PFSK-1 (cell line): ENCODE results near the gene PTGFRN.

Experiments used
- FOXP2 ChIP-seq: optimal IDR thresholded peaks from 2 replicates; pipeline ENCODE3; 2011; ENCODE audit warnings: borderline replicate concordance, control low read depth, inconsistent platforms; ENCODE audit not compliant: insufficient read depth; ENCODE audit errors: extremely low read length, extremely low read depth
- POLR2AphosphoS5 ChIP-seq: IDR thresholded peaks from 2 replicates; pipeline ENCODE4 v1.6.1; 2012; ENCODE audit warnings: low read depth, mild to moderate bottlenecking, control low read depth, low read length, moderate library complexity
- SIN3A ChIP-seq: IDR thresholded peaks from 2 replicates; pipeline ENCODE4 v1.6.1; 2012; ENCODE audit warnings: mild to moderate bottlenecking, low read length, moderate library complexity, borderline replicate concordance; ENCODE audit not compliant: insufficient read depth
- TAF1 ChIP-seq: IDR thresholded peaks from 2 replicates; pipeline ENCODE4 v1.6.1; 2012; ENCODE audit warnings: low read length, control low read depth, borderline replicate concordance; ENCODE audit not compliant: insufficient read depth
- TF ChIP-seq, protein P1 (sequence below), 2 experiments: IDR thresholded peaks; 2 replicates each; pipeline versions ENCODE4 v1.6.1 to v1.8.0; 2011 to 2012; ENCODE audit warnings: low read depth in 2 of 2, low read length in 2 of 2, control low read depth in 1 of 2, inconsistent platforms in 1 of 2, mild to moderate bottlenecking in 1 of 2, moderate library complexity in 1 of 2; ENCODE audit not compliant: insufficient read depth in 1 of 2

- TF ChIP-seq TAF1, result no peak
- TF ChIP-seq POLR2AphosphoS5, result no peak
- TF ChIP-seq FOXP2, result no peak
- TF ChIP-seq, protein P1, sequence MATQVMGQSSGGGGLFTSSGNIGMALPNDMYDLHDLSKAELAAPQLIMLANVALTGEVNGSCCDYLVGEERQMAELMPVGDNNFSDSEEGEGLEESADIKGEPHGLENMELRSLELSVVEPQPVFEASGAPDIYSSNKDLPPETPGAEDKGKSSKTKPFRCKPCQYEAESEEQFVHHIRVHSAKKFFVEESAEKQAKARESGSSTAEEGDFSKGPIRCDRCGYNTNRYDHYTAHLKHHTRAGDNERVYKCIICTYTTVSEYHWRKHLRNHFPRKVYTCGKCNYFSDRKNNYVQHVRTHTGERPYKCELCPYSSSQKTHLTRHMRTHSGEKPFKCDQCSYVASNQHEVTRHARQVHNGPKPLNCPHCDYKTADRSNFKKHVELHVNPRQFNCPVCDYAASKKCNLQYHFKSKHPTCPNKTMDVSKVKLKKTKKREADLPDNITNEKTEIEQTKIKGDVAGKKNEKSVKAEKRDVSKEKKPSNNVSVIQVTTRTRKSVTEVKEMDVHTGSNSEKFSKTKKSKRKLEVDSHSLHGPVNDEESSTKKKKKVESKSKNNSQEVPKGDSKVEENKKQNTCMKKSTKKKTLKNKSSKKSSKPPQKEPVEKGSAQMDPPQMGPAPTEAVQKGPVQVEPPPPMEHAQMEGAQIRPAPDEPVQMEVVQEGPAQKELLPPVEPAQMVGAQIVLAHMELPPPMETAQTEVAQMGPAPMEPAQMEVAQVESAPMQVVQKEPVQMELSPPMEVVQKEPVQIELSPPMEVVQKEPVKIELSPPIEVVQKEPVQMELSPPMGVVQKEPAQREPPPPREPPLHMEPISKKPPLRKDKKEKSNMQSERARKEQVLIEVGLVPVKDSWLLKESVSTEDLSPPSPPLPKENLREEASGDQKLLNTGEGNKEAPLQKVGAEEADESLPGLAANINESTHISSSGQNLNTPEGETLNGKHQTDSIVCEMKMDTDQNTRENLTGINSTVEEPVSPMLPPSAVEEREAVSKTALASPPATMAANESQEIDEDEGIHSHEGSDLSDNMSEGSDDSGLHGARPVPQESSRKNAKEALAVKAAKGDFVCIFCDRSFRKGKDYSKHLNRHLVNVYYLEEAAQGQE (IDR thresholded peaks at IDR 0.05; ENCODE audit: insufficient read depth in 1 of 2, low read depth in 2 of 2, low read length in 2 of 2), result no peak
- no peak for TF ChIP-seq SIN3A
These were observed 4.9 kb upstream of the PTGFRN start for GRCh38 chr1:116904791-116905320.
